ENCODE measurements around the gene NUP210.

NUP210 gene

DNA sequence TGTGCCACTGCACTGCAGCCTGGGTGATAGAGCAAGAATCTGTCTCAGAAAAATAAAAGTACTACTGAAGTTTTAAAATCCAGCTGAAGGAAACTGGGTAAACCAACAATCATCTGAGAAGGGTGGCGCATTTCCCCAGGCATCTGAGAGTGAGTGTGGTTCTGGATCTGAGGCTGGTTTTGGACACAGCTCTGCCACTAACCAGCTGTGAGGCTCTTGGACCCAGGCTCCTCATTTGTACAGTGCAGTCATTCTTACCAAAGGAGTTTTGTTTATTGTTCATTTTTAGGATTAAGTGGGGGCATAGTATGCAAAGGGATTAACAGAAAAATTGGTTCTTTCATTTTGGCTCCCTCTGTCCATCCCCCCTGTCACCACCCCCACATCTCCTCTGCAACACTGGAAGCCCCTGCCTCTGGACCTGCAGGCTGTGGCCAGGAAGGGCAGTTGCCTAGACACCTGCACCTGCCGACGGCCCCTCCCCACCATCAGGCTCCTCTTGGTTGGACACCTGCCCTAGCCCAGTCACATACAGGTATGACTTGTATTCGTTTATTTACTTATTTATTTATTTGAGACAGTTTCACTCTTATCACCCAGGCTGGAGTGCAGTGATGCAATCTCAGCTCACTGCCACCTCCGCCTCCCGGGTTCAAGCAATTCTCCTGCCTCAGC, 8.8 kb downstream of the NUP210 start:
- TF ChIP-seq POLR2AphosphoS5 (IDR thresholded peaks at IDR 0.05; ENCODE audit: low read depth, low read length): no peak

DNA sequence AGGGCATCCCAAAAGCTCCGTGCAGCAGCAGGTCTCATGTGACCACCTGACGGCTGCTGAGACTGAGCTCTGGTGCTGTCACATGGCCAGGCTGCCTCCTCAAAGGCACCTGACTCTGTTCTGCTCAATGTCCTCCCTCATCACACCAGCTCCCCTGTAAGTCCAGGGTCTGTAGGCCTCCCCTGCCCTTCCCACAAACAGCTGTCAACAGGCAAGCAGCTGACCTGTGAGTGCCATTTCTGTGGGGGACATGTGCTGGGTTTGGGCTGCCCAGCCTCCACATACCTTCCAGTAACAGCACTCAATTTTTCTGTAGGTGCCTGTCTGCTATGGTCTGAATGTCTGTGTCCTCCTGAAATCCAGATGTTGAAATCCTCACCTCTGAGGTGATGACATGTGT, 11.2 kb downstream of the NUP210 start:
- TF ChIP-seq REST (IDR thresholded peaks at IDR 0.05; ENCODE audit: insufficient read depth in 1 of 2, low read depth in 2 of 2, low read length in 2 of 2): no peak
- no peak for TF ChIP-seq SIN3A (IDR thresholded peaks at IDR 0.05; ENCODE audit: borderline replicate concordance, insufficient read depth, low read length)
- TF ChIP-seq FOXP2 (optimal IDR thresholded peaks at IDR 0.05; ENCODE audit: borderline replicate concordance, extremely low read depth, extremely low read length, insufficient read depth): no peak
- no peak for TF ChIP-seq POLR2AphosphoS5 (IDR thresholded peaks at IDR 0.05; ENCODE audit: low read depth, low read length)
- TF ChIP-seq TAF1 (IDR thresholded peaks at IDR 0.05; ENCODE audit: borderline replicate concordance, insufficient read depth, low read length): no peak

GRCh38 chr3:13407926-13408325, 12.2 kb downstream of the NUP210 start:
- TF ChIP-seq TAF1 (IDR thresholded peaks at IDR 0.05; ENCODE audit: borderline replicate concordance, insufficient read depth, low read length) (no peak), REST (IDR thresholded peaks at IDR 0.05; ENCODE audit: insufficient read depth in 1 of 2, low read depth in 2 of 2, low read length in 2 of 2) (no peak), FOXP2 (optimal IDR thresholded peaks at IDR 0.05; ENCODE audit: borderline replicate concordance, extremely low read depth, extremely low read length, insufficient read depth) (no peak), POLR2AphosphoS5 (IDR thresholded peaks at IDR 0.05; ENCODE audit: low read depth, low read length) (no peak), SIN3A (IDR thresholded peaks at IDR 0.05; ENCODE audit: borderline replicate concordance, insufficient read depth, low read length) (no peak)

- no peak for TF ChIP-seq FOXP2 (optimal IDR thresholded peaks at IDR 0.05; ENCODE audit: borderline replicate concordance, extremely low read depth, extremely low read length, insufficient read depth)
- no peak for TF ChIP-seq REST (IDR thresholded peaks at IDR 0.05; ENCODE audit: insufficient read depth in 1 of 2, low read depth in 2 of 2, low read length in 2 of 2)
- no peak for TF ChIP-seq POLR2AphosphoS5 (IDR thresholded peaks at IDR 0.05; ENCODE audit: low read depth, low read length)
- no peak for TF ChIP-seq SIN3A (IDR thresholded peaks at IDR 0.05; ENCODE audit: borderline replicate concordance, insufficient read depth, low read length)
- no peak for TF ChIP-seq TAF1 (IDR thresholded peaks at IDR 0.05; ENCODE audit: borderline replicate concordance, insufficient read depth, low read length)
These were observed 12.6 kb downstream of the NUP210 start for GRCh38 chr3:13407475-13407874.

DNA sequence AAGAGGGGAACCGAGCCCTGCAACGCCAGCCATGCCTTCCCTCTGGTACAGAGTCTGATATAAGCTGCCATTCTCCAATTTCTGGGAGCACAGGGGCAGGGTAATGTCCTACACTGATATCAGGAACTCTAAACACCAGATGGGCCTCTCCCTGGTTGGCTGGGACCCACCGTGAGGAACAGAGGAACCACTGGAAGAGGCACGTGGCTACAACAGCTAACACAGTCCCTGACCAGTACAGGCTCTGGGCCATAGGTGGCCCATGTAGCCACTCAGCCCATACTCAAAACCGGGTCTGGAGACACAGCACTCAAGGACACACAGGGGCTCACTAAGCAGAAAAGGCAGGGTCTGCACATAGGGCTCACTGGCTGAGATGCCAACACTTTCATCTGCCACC, 13.9 kb downstream of the NUP210 start:
- TF ChIP-seq POLR2AphosphoS5 (IDR thresholded peaks at IDR 0.05; ENCODE audit: low read depth, low read length) (no peak), TAF1 (IDR thresholded peaks at IDR 0.05; ENCODE audit: borderline replicate concordance, insufficient read depth, low read length) (no peak), REST (IDR thresholded peaks at IDR 0.05; ENCODE audit: insufficient read depth in 1 of 2, low read depth in 2 of 2, low read length in 2 of 2) (no peak), FOXP2 (optimal IDR thresholded peaks at IDR 0.05; ENCODE audit: borderline replicate concordance, extremely low read depth, extremely low read length, insufficient read depth) (no peak), SIN3A (IDR thresholded peaks at IDR 0.05; ENCODE audit: borderline replicate concordance, insufficient read depth, low read length) (no peak)

Measured in PFSK-1 (cell line).